VCaP (cell line): ENCODE measurements around the gene XRCC4.

Experiments used
- H3K27ac ChIP-seq: fragments of 450-650 bp; 2 replicates; pipeline ENCODE4 v1.5.1; 2017
- CTCF ChIP-seq: fragments of 450-650 bp; conservative IDR thresholded peaks from 2 replicates; pipeline ENCODE4 v1.5.1; 2017; ENCODE audit warnings: mild to moderate bottlenecking, moderate library complexity

The XRCC4 gene

GRCh38 chr5:83076742-83077661 lies at the start of gene XRCC4, which contains the start of gene TMEM167A:
Gene XRCC4, plus strand, starts transcription at chr5:83077547. Its CDS starts 27,373 bp downstream, at chr5:83104920.
Gene TMEM167A, minus strand, starts transcription at chr5:83077394. Its CDS starts 71 bp downstream, at chr5:83077323.
- TF ChIP-seq CTCF = no peak
- peak within 1 kb of the TSS; percentile 55; the same call in 1 of the 2 replicates for H3K27ac ChIP-seq

- H3K27ac ChIP-seq = no peak overlapping the region
- TF ChIP-seq CTCF = no peak
Measured at GRCh38 chr5:83029912-83030311, 47.4 kb upstream of the XRCC4 start.

DNA sequence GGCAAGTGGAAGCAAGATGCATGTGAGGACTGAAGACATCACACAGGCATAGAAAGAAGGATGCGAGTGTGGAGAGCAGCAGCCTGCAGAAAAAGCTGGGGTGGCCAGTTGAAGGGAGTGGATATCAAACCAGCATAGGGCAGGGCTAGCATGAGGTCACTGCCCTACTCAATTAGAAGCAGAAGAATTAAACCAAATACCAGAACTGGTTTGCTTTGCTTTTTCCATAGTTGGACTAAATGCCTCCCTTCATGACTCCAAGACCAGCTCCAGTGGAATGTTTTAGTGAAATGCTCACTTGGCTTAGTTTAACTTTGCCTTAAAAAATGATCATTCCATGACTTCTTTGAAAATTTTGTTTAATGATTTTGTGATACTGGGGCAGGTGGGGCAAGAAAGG lies 46.0 kb upstream of the XRCC4 start:
- H3K27ac ChIP-seq = no peak overlapping the region
- no peak for TF ChIP-seq CTCF

DNA sequence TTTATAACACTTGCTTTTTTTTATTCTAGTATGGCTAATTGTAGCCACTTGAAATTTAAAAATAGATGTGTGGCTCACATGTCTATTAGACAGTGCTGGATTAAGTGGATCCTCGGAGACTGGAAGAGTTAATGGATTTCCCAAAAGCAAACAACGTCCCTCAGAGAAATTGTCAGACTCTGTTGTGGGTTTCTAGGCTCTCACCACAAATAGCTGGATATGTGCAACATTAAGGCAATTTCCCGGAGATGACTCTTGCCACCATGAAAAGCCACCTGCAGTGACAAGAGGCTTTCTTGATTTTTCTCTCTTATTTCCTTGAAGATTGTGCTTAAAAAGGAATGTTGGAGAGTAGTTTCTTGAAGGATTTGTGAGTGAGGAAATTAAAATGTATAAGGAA lies 43.3 kb upstream of the XRCC4 start:
- no peak overlapping the region for H3K27ac ChIP-seq
- TF ChIP-seq CTCF = no peak

GRCh38 chr5:83034528-83035207 lies 42.7 kb upstream of the XRCC4 start:
- no peak overlapping the region for H3K27ac ChIP-seq
- TF ChIP-seq CTCF = no peak

GRCh38 chr5:83035373-83036100 lies 41.8 kb upstream of the XRCC4 start:
- H3K27ac ChIP-seq = no peak overlapping the region
- no peak for TF ChIP-seq CTCF

- H3K27ac ChIP-seq = no peak overlapping the region
- TF ChIP-seq CTCF = no peak
Measured at GRCh38 chr5:83036991-83037575, 40.3 kb upstream of the XRCC4 start.
